GM19238 (cell line): ENCODE results near the gene C16orf89.
A peak's percentile ranks its signal among the peaks of the same experiment; 100 is the strongest.
"Not testable (repeated sequence)": the region's sequence is repeated elsewhere in the genome, so short reads cannot be mapped to it uniquely, and the experiment has no call there.

Experiments
- DNase-seq: peaks from one replicate; pipeline ENCODE4 v3.0.0; 2011; ENCODE audit warnings: low spot score; ENCODE audit not compliant: insufficient read length

Gene C16orf89

DNA sequence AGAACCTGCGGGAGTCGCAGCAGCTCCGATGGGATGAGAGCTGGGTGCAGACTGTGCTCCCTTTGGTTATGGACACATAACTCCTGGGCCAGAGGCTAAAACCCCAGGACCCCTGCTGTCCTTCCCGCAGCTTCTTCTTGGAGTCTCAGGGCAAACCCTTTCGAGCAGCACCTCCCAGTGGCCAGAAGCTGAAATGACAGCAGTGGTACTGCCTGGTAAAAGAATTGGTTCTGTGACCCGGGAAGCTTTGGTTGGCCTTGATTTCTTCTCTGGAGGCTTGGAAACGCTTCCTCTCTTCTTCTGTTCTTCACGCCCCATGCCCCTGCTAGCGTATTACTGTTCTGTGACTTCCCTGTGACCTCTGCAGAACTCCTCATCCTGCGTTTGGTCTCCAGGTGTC, 19.0 kb upstream of the C16orf89 start:
- DNase-seq: peak; percentile 40

DNA sequence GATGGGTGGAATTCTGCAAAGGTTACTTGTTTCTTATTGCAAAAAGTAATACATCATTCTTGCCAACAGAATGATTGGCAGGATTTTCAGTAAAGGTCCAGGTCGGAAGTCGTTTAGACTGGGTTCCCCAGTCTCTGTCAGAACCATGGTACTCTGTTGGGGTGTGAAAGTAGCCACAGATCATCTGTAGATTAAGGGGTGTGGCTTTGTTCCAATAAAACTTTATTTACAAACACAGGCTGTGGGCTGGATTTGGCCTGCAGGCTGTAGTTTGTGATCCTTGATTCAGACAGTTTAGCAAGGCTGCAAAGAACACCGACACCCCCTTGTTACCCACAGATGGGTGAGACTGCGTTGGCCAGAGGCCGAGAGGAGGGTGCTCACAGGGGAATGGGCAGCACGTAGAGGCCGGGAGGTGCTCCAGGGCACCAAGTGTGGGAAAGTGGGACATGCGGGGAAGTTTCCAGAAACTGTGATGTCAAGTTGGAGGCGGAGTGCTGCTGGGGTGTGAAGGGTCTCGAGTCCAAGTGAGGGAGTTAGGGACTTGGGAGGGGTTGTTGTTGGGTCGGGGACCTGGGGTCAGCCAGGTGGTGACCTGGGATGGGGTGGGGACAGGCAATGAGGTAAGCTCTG, 18.5 kb upstream of the C16orf89 start:
- DNase-seq: not testable (repeated sequence)

DNA sequence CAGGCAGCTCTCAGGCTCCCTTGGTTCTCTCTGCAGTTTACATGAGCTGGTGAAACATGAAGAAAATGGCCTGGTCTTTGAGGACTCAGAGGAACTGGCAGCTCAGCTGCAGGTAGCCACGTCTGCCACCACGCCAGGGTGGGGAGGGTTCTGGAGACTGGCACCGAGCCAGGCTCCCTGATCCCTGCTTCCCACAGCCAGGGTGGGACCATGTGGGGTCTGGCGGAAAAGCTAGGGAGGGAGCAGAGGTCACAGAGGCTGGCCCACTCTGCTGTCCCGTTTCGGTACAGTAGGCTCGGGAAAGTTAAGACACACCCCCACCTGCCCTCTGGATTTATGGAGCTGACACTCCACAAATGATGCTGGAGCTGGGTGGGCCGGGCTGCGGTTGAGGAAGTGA, 17.9 kb upstream of the C16orf89 start:
- not testable (repeated sequence) for DNase-seq

DNA sequence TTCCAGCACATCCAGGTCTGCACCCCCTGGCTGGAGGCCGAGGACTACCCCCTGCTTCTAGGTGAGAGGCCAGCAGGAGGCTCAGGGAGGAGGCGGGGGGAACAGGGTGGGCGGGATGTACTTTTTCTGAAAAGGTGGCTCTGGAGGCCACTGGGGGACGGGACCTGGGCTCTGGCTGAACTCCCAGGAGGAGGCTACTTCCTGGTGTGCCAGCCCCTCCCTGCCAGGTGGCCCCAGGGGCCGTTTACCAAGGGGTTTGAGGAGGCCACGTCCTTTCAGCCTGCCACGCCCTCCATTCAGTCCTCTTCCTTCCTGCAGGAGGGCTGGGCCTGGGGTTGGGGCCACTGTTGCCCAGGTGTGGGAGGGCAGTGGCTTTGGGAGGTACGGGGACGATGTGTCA, 15.2 kb upstream of the C16orf89 start:
- not testable (repeated sequence) for DNase-seq

DNA sequence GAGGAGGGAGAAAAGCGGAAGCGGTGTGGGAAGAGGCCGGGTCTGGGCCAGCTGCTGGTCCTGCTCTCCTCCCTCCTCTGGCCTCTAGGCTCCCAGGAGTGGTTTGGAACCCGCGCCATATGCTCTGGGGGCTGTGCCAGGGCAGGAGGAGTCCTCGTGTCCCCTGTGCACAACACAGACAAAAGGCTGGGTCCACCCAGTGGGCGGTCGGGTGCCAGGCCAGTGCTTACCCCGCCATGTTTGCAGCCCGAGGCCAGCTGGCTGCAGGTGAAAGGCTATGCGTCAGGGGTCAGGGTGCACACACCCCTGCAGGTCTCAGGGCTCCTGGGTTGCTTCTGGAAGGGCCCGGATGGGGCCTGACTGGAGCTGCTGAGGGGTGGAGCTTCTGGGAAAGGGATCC, 14.7 kb upstream of the C16orf89 start:
- DNase-seq: not testable (repeated sequence)

DNA sequence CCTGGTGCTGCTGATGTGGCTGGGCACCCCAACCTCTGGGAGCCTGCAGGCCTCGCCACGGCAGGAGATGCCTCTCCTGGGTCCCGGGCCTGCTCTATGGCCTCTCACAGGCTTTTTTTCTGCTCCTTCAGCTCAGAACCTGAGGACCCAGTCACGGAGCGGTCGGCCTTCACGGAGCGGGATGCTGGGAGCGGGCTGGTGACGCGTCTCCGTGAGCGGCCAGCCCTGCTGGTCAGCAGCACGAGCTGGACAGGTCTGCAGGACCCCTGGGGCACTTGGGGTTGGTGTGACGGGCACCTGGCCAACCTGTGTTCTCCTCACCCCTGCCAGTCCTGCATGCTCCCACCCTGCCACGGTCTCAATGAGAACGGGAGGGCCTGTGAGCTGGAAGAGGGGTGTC, 12.9 kb upstream of the C16orf89 start:
- DNase-seq: no peak

DNA sequence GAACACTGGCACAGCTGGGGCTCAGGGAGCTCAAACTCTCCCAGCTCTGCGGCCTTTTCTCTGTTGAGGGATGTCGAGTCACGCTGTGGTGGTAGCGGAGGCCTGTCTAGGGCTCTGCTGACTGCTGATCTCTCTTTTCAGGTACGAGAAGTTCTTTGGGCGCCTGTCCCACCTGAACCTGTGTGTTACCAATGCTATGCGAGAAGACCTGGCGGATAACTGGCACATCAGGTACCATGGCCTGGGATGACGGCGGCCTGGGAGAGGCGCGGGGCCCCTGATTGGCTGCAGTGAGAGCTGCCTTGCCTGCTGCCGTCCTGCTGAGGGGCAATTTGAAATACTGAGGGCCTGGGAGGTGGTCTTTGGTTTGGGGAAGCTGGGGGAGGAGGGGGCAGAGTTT, 11.5 kb upstream of the C16orf89 start:
- DNase-seq: no peak

DNA sequence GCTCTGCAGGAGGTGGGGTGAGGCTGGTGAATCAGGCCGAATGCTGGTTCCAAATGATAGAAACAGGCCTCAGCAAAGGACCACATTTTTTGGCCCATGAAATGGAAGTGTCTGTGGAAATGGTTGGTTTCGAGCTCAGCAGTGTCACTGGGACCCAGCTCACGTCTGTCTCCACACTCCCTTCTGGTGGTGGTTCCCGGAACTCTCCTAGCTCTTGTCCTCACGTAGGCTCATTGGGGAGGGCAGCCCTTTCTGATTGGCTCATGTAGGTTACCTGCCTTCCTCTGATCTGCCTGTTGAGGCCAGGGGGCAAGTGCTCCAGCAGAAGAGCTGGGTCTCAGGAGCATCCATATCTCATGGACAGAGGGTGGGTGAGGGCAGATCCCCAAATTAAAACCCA, 9.9 kb upstream of the C16orf89 start:
- no peak for DNase-seq

DNA sequence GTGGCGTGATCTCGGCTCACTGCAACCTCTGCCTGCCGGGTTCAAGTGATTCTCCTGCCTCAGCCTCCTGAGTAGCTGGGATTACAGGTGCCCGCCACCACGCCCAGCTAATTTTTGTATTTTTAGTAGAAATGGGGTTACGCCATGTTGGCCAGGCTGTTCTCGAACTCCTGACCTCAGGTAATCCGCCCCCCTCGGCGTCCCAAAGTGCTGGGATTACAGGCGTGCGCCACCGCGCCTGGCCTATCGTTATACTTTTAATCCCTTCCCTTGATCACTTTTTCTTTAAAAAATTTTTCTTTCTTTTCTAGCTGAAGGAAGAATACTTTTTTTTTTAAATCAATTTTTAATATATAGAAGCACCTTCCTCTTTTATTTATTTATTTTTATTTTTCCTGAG, 8.0 kb upstream of the C16orf89 start:
- not testable (repeated sequence) for DNase-seq

DNA sequence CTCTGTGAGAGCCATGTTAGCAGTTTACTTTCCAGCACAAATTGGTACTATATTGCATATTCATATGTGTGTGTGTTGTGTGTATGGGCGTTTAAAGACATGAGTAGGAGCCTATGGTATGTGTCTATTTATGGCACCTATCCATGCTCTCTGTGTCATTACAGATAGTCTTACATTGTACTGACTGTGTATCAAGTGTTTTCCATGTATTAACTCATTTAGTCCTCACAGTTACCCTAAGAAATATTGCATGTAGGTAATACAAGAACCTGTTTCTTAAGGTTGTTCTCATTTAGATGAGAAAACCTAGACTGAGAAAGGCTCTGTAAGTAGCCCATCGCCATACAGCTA, 7.5 kb upstream of the C16orf89 start:
- DNase-seq: no peak

DNA sequence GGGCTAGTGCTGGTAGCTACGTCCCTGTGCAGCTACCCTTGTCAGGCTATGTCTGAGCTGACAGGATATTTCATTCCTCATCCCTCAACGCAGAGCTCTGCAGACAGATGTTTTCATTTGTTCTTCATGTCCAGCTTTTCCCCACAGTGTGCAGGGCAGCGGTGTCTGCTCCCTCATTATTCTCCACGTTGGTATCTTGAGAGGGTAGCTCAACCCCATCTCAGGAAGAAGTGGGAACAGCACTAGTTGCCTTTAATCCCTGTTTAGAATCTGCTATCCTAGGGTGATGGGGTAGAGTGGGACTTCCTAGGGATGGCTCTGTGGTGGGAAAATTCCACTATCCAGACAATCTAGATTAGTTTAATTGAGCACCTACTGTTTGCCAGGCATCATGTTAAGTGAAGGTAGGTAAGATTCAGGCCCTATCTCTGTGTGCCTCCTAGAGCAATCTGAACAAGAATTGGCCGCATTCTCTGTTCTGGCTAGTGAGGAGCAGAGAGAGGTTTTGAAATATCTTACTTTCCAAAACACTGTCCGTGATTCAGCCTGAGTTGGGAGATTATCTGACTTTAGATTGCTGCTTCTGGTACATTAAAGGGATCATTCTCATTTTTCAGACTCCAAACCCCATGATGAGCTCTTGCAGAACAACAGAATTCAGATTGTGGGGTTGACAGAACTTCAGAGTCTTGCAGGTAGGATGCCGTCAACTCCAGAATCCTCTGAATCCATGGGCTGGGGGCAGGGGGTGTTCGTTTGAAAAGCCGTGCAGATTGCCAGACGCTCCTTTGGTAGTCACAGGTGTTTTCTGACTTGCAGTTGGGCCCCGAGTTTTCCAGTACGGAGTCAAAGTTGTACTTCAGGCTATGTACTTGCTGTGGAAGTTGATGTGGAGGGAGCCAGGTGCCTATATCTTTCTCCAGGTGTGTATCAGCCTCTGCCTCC, 6.8 kb upstream of the C16orf89 start:
- no peak for DNase-seq

DNA sequence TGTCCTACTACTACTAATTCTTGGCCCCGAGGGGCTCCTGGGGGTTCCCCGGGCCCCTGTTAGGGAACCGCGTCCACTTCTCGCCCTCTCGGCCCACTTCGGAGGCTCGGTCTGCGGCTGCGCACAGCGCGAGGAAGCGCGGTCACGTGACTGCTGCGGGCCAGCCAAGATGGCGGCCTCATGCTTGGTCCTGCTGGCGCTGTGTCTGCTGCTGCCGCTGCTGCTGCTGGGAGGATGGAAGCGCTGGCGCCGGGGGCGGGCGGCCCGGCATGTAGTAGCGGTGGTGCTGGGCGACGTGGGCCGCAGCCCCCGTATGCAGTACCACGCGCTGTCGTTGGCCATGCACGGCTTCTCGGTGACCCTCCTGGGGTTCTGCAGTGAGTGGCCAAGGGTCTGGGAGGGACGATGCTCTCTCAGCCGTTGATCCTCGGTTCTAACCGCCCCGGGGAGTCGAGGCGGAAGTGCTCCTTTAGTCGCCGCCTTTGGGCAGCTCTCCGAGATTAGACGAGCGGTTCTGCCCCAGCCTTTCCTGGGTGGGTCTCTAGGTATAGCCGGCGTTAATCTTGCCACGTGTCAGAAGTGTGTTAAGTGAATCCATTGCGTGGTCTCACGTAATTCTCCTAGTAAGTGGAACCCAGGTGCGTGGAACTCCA, 6.1 kb upstream of the C16orf89 start, which contains the start of gene ALG1:
Gene ALG1, plus strand, starts transcription at position 163 of the 653 bp plus-strand sequence. Its CDS starts 7 bp downstream, at position 170.
- peak; percentile 93 for DNase-seq

DNA sequence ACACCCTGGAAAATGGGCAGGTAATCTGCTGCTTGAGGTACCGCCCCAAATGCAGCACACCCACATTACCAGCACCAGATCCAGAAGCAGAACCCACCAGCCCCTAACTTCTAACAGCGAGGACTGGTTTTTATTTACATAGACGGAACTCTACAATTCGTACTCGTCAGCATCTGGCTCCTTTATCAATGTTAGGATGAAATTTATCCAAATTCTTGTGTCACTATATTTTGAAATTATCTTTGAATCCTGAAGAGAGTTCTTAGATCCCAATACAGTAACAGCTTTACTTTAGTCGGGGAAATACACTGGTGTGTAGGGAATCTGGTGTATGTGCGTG, 5.6 kb upstream of the C16orf89 start:
- no peak for DNase-seq

DNA sequence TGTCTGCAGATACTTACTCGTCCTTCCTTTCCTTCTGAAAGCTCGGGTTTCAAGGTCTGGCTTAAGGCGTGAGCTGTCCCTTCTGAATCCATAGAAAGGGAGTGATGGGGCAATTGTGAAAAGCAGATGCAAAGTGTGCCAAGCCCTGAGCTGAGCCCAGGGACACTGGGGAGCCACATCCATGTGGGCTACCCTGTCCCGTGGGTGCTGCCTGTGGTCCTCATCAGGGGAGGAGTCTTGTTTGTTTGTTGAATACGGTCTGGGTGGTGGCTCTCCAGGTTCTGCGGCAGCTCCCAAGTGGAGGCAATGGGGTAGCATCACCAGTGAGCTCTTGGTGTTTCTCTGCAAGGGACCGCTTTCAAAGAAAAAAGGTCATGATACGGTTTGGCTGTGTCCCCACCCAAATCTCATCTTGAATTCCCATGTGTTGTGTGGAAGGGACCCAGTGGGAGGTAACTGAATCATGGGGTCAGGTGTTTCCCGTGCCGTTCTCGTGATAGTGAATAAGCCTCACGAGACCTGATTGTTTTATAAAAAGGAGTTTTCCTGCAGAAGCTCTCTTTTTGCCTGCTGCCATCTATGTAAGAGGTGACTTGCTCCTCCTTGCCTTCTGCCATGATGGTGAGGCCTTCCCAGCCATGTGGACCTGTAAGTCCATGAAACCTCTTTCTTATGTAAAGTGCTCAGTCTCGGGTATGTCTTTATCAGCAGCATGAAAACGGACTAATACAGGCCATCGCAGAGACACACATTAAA, 4.9 kb upstream of the C16orf89 start:
- DNase-seq: no peak

DNA sequence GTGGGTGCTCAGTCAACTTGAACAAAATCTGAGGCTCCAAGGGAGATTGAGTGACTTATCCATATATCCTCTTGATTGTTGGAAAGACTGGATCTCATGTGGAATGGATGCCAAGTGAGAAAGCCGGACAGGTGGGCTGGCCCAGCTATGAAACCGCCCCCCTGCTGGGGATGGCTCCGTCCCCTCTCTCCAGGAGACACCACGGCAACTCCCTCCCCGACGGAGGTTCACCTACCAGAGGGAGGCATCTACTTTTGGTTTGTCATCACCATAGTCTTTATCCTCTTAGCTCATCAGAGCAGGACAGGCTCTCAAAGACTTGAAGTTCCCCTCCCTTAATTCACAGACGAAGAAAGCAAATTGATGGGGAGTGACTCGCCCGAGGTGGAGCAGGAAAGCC, 4.1 kb upstream of the C16orf89 start:
- no peak for DNase-seq

DNA sequence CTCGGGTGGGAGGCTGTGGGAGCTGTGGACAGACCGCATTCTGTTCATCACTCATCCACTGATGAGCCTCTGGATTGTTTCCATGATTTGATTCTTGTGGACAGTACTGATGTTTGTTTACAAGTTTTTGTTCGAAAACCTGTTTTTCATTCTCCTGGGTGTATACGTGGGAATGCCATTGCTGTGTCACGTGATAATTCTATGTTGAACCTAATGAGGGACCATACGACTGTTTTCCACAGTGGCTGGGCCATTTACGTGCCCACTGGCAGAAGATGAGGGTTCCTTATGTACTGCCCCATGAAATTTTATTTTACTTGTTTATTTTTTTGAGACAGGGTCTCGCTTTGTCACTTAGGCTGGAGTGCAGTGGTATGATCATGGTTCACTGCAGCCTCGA, 3.3 kb upstream of the C16orf89 start:
- no peak for DNase-seq

DNA sequence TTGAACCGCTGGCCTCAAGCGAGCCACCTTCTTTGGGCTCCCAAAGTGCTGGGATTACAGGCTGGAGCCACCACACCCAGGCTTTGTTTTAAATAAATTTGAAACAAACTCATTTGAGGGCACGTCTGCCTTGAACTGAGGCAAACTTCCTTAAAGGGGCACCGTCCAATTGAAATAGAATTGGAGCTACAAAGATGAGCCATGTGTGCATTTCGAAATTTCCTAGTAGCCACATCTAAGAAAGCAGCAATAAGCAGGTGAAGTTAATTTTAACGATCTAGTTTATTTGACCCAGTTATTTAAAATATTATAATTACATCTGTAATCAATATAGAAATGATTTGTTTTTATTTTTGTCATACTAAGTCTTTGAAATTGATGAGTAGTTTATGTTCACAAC, 755 bp upstream of the C16orf89 start:
- DNase-seq: no peak

DNA sequence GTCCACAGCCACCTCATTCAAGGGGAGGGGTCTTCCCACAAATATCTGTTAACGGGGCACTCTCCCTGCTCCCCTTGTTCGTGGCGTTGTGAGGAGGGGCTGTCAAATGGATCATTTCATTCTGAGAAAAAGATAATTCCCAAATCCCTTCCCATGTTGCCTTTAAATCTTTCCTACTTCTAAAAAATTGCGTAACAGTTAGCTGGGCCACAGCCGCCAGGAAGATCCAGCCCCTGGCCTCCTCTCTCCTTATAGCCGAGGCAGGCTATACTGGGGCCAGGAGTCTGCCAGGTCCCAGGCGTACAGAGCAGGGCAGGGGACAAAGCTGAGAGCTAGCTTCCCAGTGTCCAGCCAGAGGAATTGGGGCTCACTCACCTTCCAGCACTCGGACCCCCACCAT, 430 bp downstream of the C16orf89 start:
- DNase-seq: no peak

DNA sequence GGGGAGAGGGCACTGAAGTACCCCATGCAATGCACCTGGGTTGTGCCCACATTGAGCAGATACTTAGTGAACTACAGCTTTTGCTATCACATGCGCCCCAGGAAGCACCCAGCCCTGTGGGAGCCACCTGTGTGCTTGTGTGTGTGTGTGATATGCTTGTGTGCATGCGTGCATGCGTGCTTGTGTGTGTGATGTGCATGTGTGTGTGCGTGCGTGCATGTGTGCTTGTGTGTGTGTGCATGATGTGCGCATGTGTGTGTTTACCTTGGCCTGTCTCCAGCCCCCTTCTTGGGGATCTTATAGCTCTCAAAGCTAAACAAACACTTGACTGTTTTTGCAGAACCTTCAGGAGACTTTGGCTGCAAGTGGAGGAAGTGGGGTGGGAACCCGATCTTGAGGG, 841 bp downstream of the C16orf89 start:
- no peak for DNase-seq

DNA sequence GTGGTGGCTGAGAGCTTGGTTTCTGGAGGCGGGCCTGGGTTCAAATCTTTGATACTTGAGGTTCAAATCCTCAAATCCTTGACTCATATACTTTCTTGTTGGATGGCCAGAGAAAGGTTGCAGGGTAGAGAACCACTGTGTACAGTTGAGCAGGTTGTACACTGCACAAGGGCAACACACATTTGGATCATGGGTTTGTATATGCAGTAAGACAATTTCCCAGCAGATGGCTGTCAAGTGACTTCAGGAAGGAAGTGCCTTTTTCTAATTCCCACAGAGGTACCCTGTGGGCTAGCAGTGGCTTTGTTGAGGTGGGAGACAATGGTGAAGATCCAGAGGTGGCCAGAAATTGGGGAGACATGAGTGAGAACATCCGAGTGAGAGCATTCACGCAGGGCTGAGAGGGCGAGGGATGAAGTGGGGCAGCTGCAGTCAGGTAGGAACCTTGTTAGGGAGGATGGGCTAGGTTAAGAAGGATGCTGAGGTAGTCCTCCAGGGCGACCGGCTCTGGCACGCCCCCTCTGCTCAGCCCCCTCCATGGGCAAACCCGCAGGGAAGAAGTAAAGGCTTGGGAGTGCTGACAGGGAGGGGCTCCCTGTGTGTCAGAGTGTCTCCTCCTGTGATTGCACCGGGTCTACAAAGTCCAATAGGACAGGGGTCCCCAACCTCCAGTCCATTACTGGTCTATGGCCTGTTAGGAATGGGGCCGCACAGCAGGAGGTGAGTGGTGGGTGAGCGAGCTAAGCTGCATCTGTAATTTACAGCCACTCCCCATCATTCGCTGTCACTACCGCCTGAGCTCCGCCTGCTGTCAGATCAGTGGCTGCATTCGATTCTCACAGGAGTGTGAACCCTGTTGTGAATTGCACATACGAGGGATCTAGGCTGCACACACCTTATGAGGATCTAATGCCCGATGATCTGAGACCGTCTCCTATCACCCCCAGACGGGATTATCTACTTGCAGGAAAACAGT, 2.7 kb downstream of the C16orf89 start:
- no peak for DNase-seq
